GM19035 (cell line): ENCODE measurements around the gene SRM.
A peak's percentile ranks its signal among the peaks of the same experiment; 100 is the strongest.
"Not testable (repeated sequence)": the region's sequence is repeated elsewhere in the genome, so short reads cannot be mapped to it uniquely, and the experiment has no call there.

Experiments
- ATAC-seq: cut with Tn5 transposase; IDR thresholded peaks from one replicate; pipeline ENCODE4 v1.9.1; 2021; ENCODE audit not compliant: unreplicated experiment

The SRM gene

GRCh38 chr1:11023201-11023600, 36.6 kb downstream of the SRM start:
- ATAC-seq = no peak

GRCh38 chr1:11019971-11020370, 39.8 kb downstream of the SRM start:
- ATAC-seq = no peak

- ATAC-seq = not testable (repeated sequence)
Observed at GRCh38 chr1:11019358-11019757, 40.5 kb downstream of the SRM start.

GRCh38 chr1:11013160-11013531, 46.7 kb downstream of the SRM start:
- no peak for ATAC-seq

GRCh38 chr1:11012260-11013159, 47.3 kb downstream of the SRM start, which contains the start of gene TARDBP:
Gene TARDBP (plus strand): TSS chr1:11012654. CDS start chr1:11013728, 1,074 bp downstream.
- ATAC-seq = peak; percentile 89
